Measurements from ENCODE around the gene MOSMO. TPM values are rescaled to one million over a fixed set of nuclear protein-coding genes. Genes with fewer than 3 reads are reported as not detected.

Gene MOSMO
- total and polyA plus RNA-seq, 2 of the 13 experiments (the other 11 are each of a cell fraction or from before 2014, with no cell fraction given), result 26.7 to 32.6 TPM

- TF ChIP-seq ZUFSP (CRISPR knock-in tag; IDR thresholded peaks at IDR 0.05; ENCODE audit: borderline replicate concordance) (no peak), ZNF746 (CRISPR knock-in tag; IDR thresholded peaks at IDR 0.05) (0 out of 2 replicates have a peak, but pooled peaks have one; percentile 79), ZNF879 (CRISPR knock-in tag; IDR thresholded peaks at IDR 0.05) (no peak), MEIS1 (CRISPR knock-in tag; IDR thresholded peaks at IDR 0.05; ENCODE audit: borderline replicate concordance) (peak; percentile 56), MAZ (IDR thresholded peaks at IDR 0.05; ENCODE audit: borderline replicate concordance, low read depth, low read length) (no peak; the same call in 1 of the 2 replicates), MAZ (CRISPR knock-in tag; IDR thresholded peaks at IDR 0.05; ENCODE audit: low read depth) (0 out of 2 replicates have a peak, but pooled peaks have one; percentile 29), TRIM22 (IDR thresholded peaks at IDR 0.05) (no peak), ZNF550 (CRISPR knock-in tag; IDR thresholded peaks at IDR 0.05; ENCODE audit: borderline replicate concordance) (0 out of 2 replicates have a peak, but pooled peaks have one; percentile 38), ZNF354B (CRISPR knock-in tag; IDR thresholded peaks at IDR 0.05) (peak; percentile 77; the same call in 1 of the 2 replicates), GATAD2A (CRISPR knock-in tag; IDR thresholded peaks at IDR 0.05) (peak; percentile 47; the same call in 1 of the 2 replicates), PHF21A (CRISPR knock-in tag; IDR thresholded peaks at IDR 0.05) (peak; percentile 88), GATA4 (IDR thresholded peaks at IDR 0.05; ENCODE audit: borderline replicate concordance, low read depth) (no peak), ZNF17 (CRISPR knock-in tag; IDR thresholded peaks at IDR 0.05) (no peak), MLLT10 (CRISPR knock-in tag; IDR thresholded peaks at IDR 0.05) (no peak), ZFY (CRISPR knock-in tag; IDR thresholded peaks at IDR 0.05) (peak; percentile 95), ZBTB49 (CRISPR knock-in tag; IDR thresholded peaks at IDR 0.05; ENCODE audit: borderline replicate concordance) (peak; percentile 2; the same call in 1 of the 2 replicates)
- TF ChIP-seq, protein P1, sequence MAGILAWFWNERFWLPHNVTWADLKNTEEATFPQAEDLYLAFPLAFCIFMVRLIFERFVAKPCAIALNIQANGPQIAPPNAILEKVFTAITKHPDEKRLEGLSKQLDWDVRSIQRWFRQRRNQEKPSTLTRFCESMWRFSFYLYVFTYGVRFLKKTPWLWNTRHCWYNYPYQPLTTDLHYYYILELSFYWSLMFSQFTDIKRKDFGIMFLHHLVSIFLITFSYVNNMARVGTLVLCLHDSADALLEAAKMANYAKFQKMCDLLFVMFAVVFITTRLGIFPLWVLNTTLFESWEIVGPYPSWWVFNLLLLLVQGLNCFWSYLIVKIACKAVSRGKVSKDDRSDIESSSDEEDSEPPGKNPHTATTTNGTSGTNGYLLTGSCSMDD (CRISPR knock-in tag; IDR thresholded peaks at IDR 0.05), result 0 out of 2 replicates have a peak, but pooled peaks have one; percentile 36
- TF ChIP-seq, protein P2, sequence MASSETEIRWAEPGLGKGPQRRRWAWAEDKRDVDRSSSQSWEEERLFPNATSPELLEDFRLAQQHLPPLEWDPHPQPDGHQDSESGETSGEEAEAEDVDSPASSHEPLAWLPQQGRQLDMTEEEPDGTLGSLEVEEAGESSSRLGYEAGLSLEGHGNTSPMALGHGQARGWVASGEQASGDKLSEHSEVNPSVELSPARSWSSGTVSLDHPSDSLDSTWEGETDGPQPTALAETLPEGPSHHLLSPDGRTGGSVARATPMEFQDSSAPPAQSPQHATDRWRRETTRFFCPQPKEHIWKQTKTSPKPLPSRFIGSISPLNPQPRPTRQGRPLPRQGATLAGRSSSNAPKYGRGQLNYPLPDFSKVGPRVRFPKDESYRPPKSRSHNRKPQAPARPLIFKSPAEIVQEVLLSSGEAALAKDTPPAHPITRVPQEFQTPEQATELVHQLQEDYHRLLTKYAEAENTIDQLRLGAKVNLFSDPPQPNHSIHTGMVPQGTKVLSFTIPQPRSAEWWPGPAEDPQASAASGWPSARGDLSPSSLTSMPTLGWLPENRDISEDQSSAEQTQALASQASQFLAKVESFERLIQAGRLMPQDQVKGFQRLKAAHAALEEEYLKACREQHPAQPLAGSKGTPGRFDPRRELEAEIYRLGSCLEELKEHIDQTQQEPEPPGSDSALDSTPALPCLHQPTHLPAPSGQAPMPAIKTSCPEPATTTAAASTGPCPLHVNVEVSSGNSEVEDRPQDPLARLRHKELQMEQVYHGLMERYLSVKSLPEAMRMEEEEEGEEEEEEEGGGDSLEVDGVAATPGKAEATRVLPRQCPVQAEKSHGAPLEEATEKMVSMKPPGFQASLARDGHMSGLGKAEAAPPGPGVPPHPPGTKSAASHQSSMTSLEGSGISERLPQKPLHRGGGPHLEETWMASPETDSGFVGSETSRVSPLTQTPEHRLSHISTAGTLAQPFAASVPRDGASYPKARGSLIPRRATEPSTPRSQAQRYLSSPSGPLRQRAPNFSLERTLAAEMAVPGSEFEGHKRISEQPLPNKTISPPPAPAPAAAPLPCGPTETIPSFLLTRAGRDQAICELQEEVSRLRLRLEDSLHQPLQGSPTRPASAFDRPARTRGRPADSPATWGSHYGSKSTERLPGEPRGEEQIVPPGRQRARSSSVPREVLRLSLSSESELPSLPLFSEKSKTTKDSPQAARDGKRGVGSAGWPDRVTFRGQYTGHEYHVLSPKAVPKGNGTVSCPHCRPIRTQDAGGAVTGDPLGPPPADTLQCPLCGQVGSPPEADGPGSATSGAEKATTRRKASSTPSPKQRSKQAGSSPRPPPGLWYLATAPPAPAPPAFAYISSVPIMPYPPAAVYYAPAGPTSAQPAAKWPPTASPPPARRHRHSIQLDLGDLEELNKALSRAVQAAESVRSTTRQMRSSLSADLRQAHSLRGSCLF (CRISPR knock-in tag; IDR thresholded peaks at IDR 0.05; ENCODE audit: borderline replicate concordance), result no peak
Observed at GRCh38 chr16:22007509-22008214, at the start of gene MOSMO (continued).

All from HepG2 (cell line).